Activated B cell treated with CpG ODN at 0.5 μM for 24 hours (primary cell): ENCODE measurements around the gene RRP1. TPM values are rescaled to one million over a fixed set of nuclear protein-coding genes. Genes with fewer than 3 reads are reported as not detected.

Source experiments
- ATAC-seq: fragments of 200-7000 bp; cut with Tn5 transposase; one replicate; pipeline ENCODE4 v1.10.0; 2021; ENCODE audit warnings: low read depth, mild to moderate bottlenecking, moderate library complexity
- CTCF ChIA-PET: fragments of 350-600 bp; sonication (Branson Sonifier 250); formaldehyde crosslinking; loops from one replicate; lab custom pipeline; 2021; ENCODE audit warnings: antibody characterized with exemption; lab: Charles Lee
- POLR2A ChIA-PET: fragments of 350-600 bp; sonication (Branson Sonifier 250); formaldehyde crosslinking; loops from one replicate; lab custom pipeline; 2021; ENCODE audit warnings: antibody characterized with exemption; lab: Charles Lee
- DNase-seq: peaks from one replicate; pipeline ENCODE4 v3.0.0; 2022
- H3K27ac Mint-ChIP-seq: one replicate; pipeline ENCODE4 v1.8.0; 2020; ENCODE audit warnings: mixed read lengths
- H3K27me3 Mint-ChIP-seq: one replicate; pipeline ENCODE4 v1.8.0; 2021; ENCODE audit warnings: mixed read lengths
- H3K36me3 Mint-ChIP-seq: one replicate; pipeline ENCODE4 v1.8.0; 2021; ENCODE audit warnings: low read depth, mixed read lengths
- H3K4me1 Mint-ChIP-seq: one replicate; pipeline ENCODE4 v1.8.0; 2021; ENCODE audit warnings: mixed read lengths
- H3K4me3 Mint-ChIP-seq: one replicate; pipeline ENCODE4 v1.8.0; 2020; ENCODE audit warnings: mild to moderate bottlenecking, mixed read lengths
- H3K9me3 Mint-ChIP-seq: one replicate; pipeline ENCODE4 v1.8.0; 2020; ENCODE audit warnings: mixed read lengths
- intact Hi-C: fragments of 100-400 bp; cut with micrococcal nuclease; formaldehyde crosslinking; loops from one replicate; pipeline ENCODE4 v1.15.1; 2024
- total RNA-seq: library from RNA; stranded (reverse); gene quantifications from 2 replicates; pipeline ENCODE4 v1.2.3, GENCODE V29; 2022
- TF ChIP-seq, protein P1 (sequence below): fragments of 200-600 bp; IDR thresholded peaks from one replicate; pipeline ENCODE4 v1.8.0; 2022; ENCODE audit warnings: antibody characterized with exemption, mild to moderate bottlenecking

RRP1 gene
- total RNA-seq, 1 donor from 2014 or later = 36.8 TPM

DNA sequence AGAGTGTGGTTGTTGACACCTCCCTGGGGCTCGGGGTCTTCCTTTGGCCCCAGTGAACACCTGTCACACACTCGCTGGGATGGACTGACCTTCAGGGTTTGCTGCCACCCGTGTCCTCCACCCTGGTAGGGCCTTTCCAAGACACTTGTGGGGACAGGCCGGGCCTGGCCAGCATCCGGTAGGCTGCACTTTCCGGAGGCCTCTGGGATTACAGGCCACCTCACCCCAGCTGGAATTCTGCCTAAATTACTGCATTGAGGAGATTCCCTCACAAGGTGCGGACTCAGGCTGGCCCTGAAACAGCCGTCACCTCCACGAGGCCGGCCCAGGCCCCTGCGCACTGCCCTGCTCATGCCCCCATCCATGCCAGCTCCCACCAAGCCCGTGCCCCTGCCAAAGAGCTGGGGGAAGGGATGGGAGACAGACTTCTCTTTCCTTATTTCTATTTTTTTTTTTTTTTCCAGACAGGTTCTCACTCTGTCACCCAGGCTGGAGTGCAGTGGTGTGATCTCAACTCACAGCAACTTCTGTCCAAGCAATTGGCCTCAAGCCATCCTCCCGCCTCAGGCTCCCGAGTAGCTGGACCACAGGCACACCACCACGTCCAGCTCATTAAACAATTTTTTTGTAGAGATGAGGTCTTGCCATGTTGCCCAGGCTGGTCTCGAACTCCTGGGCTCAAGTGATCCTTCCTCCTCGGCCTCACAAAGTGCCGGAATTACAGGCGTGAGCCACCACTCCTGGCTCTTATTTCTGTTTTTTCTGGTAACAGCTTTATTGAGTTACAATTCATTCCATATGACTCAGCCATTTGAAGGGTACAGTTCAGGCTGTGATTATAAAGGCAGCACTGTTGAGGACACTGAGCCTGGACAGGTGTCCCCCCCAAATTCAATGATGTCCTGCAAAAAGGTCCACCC lies 24.5 kb upstream of the RRP1 start:
- H3K4me3 Mint-ChIP-seq = no peak overlapping the region
- peaks cover 8% of the 10 kb centered on the region for H3K36me3 Mint-ChIP-seq
- peaks cover 5% of the 10 kb centered on the region for H3K27me3 Mint-ChIP-seq
- no peak for DNase-seq
- no peaks in the 10 kb centered on the region for H3K9me3 Mint-ChIP-seq
- TF ChIP-seq, protein P1, sequence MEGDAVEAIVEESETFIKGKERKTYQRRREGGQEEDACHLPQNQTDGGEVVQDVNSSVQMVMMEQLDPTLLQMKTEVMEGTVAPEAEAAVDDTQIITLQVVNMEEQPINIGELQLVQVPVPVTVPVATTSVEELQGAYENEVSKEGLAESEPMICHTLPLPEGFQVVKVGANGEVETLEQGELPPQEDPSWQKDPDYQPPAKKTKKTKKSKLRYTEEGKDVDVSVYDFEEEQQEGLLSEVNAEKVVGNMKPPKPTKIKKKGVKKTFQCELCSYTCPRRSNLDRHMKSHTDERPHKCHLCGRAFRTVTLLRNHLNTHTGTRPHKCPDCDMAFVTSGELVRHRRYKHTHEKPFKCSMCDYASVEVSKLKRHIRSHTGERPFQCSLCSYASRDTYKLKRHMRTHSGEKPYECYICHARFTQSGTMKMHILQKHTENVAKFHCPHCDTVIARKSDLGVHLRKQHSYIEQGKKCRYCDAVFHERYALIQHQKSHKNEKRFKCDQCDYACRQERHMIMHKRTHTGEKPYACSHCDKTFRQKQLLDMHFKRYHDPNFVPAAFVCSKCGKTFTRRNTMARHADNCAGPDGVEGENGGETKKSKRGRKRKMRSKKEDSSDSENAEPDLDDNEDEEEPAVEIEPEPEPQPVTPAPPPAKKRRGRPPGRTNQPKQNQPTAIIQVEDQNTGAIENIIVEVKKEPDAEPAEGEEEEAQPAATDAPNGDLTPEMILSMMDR = no peak
- CTCF ChIA-PET = no interaction called here
- no peak for ATAC-seq
- intact Hi-C loops = no loop called here
- POLR2A ChIA-PET = no interaction called here
- no peaks in the 10 kb centered on the region for H3K4me1 Mint-ChIP-seq
- H3K27ac Mint-ChIP-seq = no peak overlapping the region

DNA sequence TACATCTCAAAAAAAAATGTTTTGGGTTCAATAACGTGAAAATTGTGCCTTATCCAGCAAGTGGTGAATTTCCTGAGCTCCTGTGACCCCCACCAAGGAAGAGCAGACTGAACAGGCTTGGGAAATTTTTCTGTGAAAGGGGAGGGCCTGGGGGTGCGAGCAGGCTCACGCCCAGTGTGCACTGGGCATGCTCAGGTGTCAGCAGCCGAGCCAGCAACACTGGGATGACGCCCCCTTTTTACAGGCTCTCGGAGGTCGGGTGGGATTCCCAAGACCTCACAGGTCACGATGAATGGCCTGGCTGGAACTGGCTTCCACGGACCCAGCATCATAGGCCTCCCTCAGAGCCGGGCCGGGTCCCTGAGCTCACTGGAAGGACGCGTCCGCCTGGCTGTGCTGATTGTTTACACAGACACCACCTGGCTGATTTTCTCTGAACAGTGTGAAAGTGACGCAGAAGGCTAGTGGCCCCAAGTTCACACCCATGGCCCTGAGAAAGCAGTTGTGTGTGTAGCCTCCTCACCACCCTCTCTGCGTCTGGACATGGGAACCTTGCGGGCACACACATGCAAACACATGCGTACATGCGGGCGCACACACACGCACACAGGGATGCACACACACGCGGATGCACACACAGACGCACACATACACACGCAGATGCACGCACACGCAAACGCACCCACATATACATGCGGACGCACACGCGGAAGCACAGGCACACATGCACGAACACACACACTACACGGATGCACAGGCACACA lies 22.5 kb upstream of the RRP1 start:
- Mint-ChIP-seq H3K9me3 (no peaks in the 10 kb centered on the region), H3K4me3 (no peak overlapping the region), H3K4me1 (peaks cover 8% of the 10 kb centered on the region), H3K36me3 (peaks cover 9% of the 10 kb centered on the region), H3K27me3 (peaks cover 5% of the 10 kb centered on the region), H3K27ac (no peak overlapping the region)
- intact Hi-C loops = no loop called here
- DNase-seq (no peak), ATAC-seq (no peak)
- TF ChIP-seq, protein P1 = no peak
- POLR2A ChIA-PET = no interaction called here
- CTCF ChIA-PET = no interaction called here

DNA sequence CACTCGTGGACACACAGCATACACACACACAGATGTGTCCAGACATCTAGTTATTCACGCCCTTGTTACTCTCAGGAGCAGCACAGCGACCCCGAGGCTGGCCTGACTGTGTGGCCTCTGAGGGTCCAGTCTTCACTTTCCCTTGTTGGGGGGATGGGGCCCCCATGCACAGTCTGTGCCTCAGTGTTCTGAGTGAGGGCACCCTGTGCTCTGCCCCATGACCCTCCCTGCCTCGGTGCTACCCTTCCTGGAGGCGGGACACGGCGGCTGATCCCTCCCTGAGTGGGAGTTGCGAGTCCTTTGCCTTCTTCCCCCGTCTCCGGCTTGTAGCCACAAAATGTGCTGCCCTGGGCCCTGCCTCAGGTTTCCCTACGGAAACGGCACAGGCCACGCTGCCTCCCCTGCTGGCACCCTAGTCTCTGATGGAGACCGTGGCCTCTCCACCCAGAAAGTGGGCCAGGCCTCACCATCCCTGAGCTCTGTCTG lies 21.8 kb upstream of the RRP1 start:
- intact Hi-C loops = no loop called here
- ATAC-seq (no peak), DNase-seq (no peak)
- POLR2A ChIA-PET = no interaction called here
- peaks cover 8% of the 10 kb centered on the region for H3K4me1 Mint-ChIP-seq
- H3K36me3 Mint-ChIP-seq = peaks cover 9% of the 10 kb centered on the region
- no peak overlapping the region for H3K27ac Mint-ChIP-seq
- CTCF ChIA-PET = no interaction called here
- H3K27me3 Mint-ChIP-seq = peaks cover 5% of the 10 kb centered on the region
- no peaks in the 10 kb centered on the region for H3K9me3 Mint-ChIP-seq
- H3K4me3 Mint-ChIP-seq = no peak overlapping the region
- TF ChIP-seq, protein P1 = no peak

DNA sequence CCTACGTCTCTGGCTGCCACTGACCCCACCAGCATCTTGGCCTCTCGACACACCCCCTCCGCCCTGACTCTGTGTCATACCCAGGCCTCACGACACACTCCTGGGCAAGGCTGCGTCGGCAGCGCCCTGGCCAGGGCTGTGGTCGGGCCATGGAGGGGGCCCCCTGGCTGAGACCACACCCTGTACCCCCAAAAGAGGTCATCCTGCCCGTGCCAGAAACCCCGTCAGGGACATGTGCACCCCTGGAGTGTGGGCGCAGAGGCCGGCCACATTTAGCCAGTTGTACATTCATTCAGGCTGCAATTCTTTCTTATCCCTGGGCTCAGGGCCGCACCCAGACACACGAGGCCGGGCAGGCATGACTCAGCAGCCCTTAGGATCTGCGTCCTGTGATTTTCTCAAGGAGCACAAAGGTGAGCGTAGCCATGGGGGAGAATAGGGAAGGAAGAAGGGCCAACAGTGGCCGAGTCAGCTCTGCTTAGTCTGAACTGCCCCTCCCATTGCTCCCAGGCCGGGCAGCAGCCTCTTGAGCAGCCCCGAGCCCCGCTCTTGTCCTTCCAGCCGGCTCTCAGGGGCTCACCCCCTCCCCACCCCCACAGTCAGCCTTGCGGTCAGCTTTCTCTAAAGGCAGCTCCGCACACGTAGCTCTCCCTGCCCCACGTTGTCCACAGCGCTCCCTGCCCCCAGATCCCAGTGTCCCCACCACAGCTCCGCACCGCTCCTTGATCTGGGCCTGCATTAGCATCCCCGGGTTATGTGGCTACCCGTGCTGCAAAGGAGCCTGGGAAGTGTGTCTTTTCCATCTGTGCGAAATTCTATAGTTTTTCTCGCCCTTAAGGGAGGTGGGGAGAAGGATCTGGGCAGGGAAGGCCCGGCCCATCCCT lies 21.2 kb upstream of the RRP1 start:
- ChIA-PET POLR2A (interaction anchor here (0.6 kb wide), 1 partner anchor 64 kb away, joined by 3 read pairs; no protein-coding TSS in a partner anchor), CTCF (no interaction called here)
- Mint-ChIP-seq H3K27me3 (peaks cover 5% of the 10 kb centered on the region), H3K27ac (no peak overlapping the region), H3K4me3 (no peak overlapping the region), H3K36me3 (peaks cover 11% of the 10 kb centered on the region), H3K9me3 (no peaks in the 10 kb centered on the region), H3K4me1 (peaks cover 10% of the 10 kb centered on the region)
- TF ChIP-seq, protein P1 = no peak
- ATAC-seq = no peak
- no peak for DNase-seq
- intact Hi-C loops = no loop called here
